Measurements from ENCODE around the gene SPP2. TPM values are rescaled to one million over a fixed set of nuclear protein-coding genes. Genes with fewer than 3 reads are reported as not detected.

SPP2 gene, protein sequence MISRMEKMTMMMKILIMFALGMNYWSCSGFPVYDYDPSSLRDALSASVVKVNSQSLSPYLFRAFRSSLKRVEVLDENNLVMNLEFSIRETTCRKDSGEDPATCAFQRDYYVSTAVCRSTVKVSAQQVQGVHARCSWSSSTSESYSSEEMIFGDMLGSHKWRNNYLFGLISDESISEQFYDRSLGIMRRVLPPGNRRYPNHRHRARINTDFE
- not detected in 2 replicates for total RNA-seq

DNA sequence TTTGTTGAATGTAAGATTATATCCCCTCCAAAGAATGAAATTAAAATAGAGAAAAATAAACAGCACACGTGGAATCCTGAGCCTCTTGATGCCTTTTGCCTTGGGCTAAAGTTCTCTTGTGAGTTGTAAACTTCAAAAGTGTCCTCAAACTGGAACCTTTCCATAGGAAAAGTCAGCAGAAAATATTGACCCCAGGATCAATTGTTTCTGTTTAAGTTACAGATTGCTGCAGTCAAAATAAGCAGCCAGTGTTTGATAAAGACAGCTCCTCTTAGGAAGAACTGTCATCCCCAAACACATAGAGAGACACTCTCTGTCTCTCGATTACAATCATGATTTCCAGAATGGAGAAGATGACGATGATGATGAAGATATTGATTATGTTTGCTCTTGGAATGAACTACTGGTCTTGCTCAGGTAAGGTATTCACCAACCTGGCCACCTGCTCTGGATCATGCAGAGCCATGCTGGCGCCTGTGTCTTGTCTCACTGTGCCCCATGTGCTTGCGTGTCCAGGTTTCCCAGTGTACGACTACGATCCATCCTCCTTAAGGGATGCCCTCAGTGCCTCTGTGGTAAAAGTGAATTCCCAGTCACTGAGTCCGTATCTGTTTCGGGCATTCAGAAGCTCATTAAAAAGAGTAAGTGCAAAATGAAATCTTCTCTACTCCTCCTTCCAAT, at the start of gene SPP2:
Gene SPP2, plus strand, starts transcription at position 248 of the 681 bp plus-strand sequence. Its CDS starts 85 bp downstream, at position 333.

Other genes with a start within 250 kb of the SPP2 start
- gene HJURP, start 196.2 kb upstream of the SPP2 start, total RNA-seq: 0.85 and 2.2 TPM in 2 replicates
- gene TRPM8, start 133.3 kb upstream of the SPP2 start, total RNA-seq: 0.96 TPM in 1 of 2 replicates, not detected in the other

Measured in tracheal epithelial cell (primary cell).